Esophagus muscularis mucosa (tissue), 3 donors: Measurements from ENCODE around the gene MLLT3.

Experiments used
- CTCF ChIP-seq, 3 experiments: fragments of 200-600 bp in 2 of 3; fragments of 450-650 bp in 1 of 3; sonication (generic) in 2 of 3; IDR thresholded peaks; one replicate each; pipeline ENCODE4 v1.5.1; 2017 to 2019; ENCODE audit warnings: antibody characterized with exemption in 3 of 3, mild to moderate bottlenecking in 2 of 3, moderate library complexity in 1 of 3
- POLR2A ChIP-seq: fragments of 450-650 bp; IDR thresholded peaks from one replicate; pipeline ENCODE4 v1.6.1; 2017; ENCODE audit warnings: antibody characterized with exemption, moderate library complexity, mild to moderate bottlenecking, low read depth
- POLR2AphosphoS5 ChIP-seq, 2 donors: sonication (generic); formaldehyde crosslinking; IDR thresholded peaks; one replicate each; pipeline ENCODE4 v1.6.1; 2017; ENCODE audit warnings: antibody characterized with exemption in 2 of 2

- TF ChIP-seq CTCF (IDR thresholded peaks at IDR 0.05) = no peak
- no peak for TF ChIP-seq POLR2AphosphoS5 (IDR thresholded peaks at IDR 0.05)
- no peak for TF ChIP-seq POLR2A
Observed at GRCh38 chr9:20553558-20554149, 68.6 kb downstream of the MLLT3 start.
